Endodermal cell (in vitro differentiated cells): ENCODE measurements around the gene RPA4. TPM values are rescaled to one million over a fixed set of nuclear protein-coding genes. Genes with fewer than 3 reads are reported as not detected.

Source experiments
- DNase-seq: peaks from one replicate; pipeline ENCODE4 v3.0.0-alpha.2; 2017
- H3K27ac ChIP-seq: 2 replicates; pipeline ENCODE4 v1.5.1; 2013; ENCODE audit warnings: mild to moderate bottlenecking, low read depth, low read length, moderate library complexity
- H3K27me3 ChIP-seq: 2 replicates; pipeline ENCODE4 v1.6.1; 2013; ENCODE audit warnings: mild to moderate bottlenecking, low read length, moderate library complexity; ENCODE audit not compliant: insufficient read depth, control insufficient read depth, poor library complexity, severe bottlenecking
- H3K36me3 ChIP-seq: 2 replicates; pipeline ENCODE4 v1.7.0; 2013; ENCODE audit warnings: mild to moderate bottlenecking, low read length, moderate library complexity; ENCODE audit not compliant: control insufficient read depth, insufficient read depth
- H3K4me1 ChIP-seq: one replicate; pipeline ENCODE4 v1.7.0; 2013; ENCODE audit warnings: low read length; ENCODE audit not compliant: control insufficient read depth, insufficient read depth
- H3K4me3 ChIP-seq: 2 replicates; pipeline ENCODE4 v1.5.1; 2013; ENCODE audit warnings: mild to moderate bottlenecking, low read length, moderate library complexity
- H3K9ac ChIP-seq: 2 replicates; pipeline ENCODE4 v1.6.1; 2013; ENCODE audit warnings: mild to moderate bottlenecking, low read length, moderate library complexity; ENCODE audit not compliant: poor library complexity, severe bottlenecking; ENCODE audit errors: extremely low read depth
- H3K9me3 ChIP-seq: 2 replicates; pipeline ENCODE4 v1.6.1; 2013; ENCODE audit warnings: mild to moderate bottlenecking, low read length, moderate library complexity; ENCODE audit not compliant: control insufficient read depth
- H3K27ac Mint-ChIP-seq: 2 replicates; pipeline ENCODE4 v1.8.0; 2020; ENCODE audit warnings: mixed read lengths
- H3K27me3 Mint-ChIP-seq: 2 replicates; pipeline ENCODE4 v1.8.0; 2021; ENCODE audit warnings: mild to moderate bottlenecking, mixed read lengths; ENCODE audit not compliant: insufficient read depth
- H3K36me3 Mint-ChIP-seq: 2 replicates; pipeline ENCODE4 v1.8.0; 2020; ENCODE audit warnings: low read depth, mixed read lengths
- H3K4me1 Mint-ChIP-seq: 2 replicates; pipeline ENCODE4 v1.8.0; 2020; ENCODE audit warnings: mixed read lengths
- H3K4me3 Mint-ChIP-seq: 2 replicates; pipeline ENCODE4 v1.8.0; 2020; ENCODE audit warnings: mild to moderate bottlenecking, moderate library complexity, mixed read lengths
- H3K9me3 Mint-ChIP-seq: 2 replicates; pipeline ENCODE4 v1.8.0; 2020; ENCODE audit warnings: mild to moderate bottlenecking, mixed read lengths
- CTCF ChIP-seq: fragments of 200-600 bp; sonication (generic); conservative IDR thresholded peaks from 2 replicates; pipeline ENCODE4 v1.5.0; 2021; ENCODE audit warnings: antibody characterized with exemption, mild to moderate bottlenecking
- WGBS, 2 experiments: methylation state at CpG; one replicate each; pipeline versions ENCODE4 v1.1.5 to v1.1.7; 2013; ENCODE audit warnings: missing lambda C conversion rate in 2 of 2, mixed read lengths in 1 of 2; ENCODE audit not compliant: insufficient coverage in 1 of 2, insufficient read length in 1 of 2; 5-methylcytosine and 5-hydroxymethylcytosine counted together
- total RNA-seq, 2 donors: library from RNA; stranded (reverse); fragmentation: NEBNext Ultra II Directional in 1 of 2; extraction: Animal tissue kit (Norgen Biotek cat#: 25700) in 1 of 2; gene quantifications; 2 replicates in 1 of 2; 3 replicates in 1 of 2; pipeline ENCODE4 v1.2.1, GENCODE V29; 2021

RPA4 gene
- total RNA-seq, 2 donors from 2014 or later = 0.22 to 1.8 TPM

- H3K27ac ChIP-seq = no peak overlapping the region
- Mint-ChIP-seq H3K4me3 (no peak overlapping the region), H3K27ac (no peak overlapping the region), H3K27me3 (no peaks in the 10 kb centered on the region), H3K4me1 (no peaks in the 10 kb centered on the region), H3K36me3 (peaks cover 7% of the 10 kb centered on the region), H3K9me3 (no peaks in the 10 kb centered on the region)
- no peak for DNase-seq
- no peak overlapping the region for H3K9ac ChIP-seq
- H3K9me3 ChIP-seq = no peaks in the 10 kb centered on the region
- 100% methylated on average over 1 of the region's 2 CpGs; no CpG with 5 or more reads in 1 of the 2 experiments for WGBS, 2 experiments
- TF ChIP-seq CTCF = no peak
- H3K4me3 ChIP-seq = no peak overlapping the region
- H3K36me3 ChIP-seq = no peaks in the 10 kb centered on the region
- no peaks in the 10 kb centered on the region for H3K4me1 ChIP-seq
- H3K27me3 ChIP-seq = no peaks in the 10 kb centered on the region
These were observed 35.2 kb downstream of the RPA4 start for GRCh38 chrX:96918864-96919263.

GRCh38 chrX:96919672-96920071 lies 36.0 kb downstream of the RPA4 start:
- H3K4me3 Mint-ChIP-seq = no peak overlapping the region
- Histone ChIP-seq H3K27me3 (no peaks in the 10 kb centered on the region), H3K9ac (no peak overlapping the region), H3K4me3 (no peak overlapping the region), H3K9me3 (no peaks in the 10 kb centered on the region), H3K36me3 (no peaks in the 10 kb centered on the region), H3K27ac (no peak overlapping the region), H3K4me1 (no peaks in the 10 kb centered on the region)
- WGBS, 2 experiments = 95% methylated on average over 4 of the region's 4 CpGs; no CpG with 5 or more reads in 1 of the 2 experiments
- H3K36me3 Mint-ChIP-seq = peaks cover 7% of the 10 kb centered on the region
- H3K27me3 Mint-ChIP-seq = no peaks in the 10 kb centered on the region
- no peak for TF ChIP-seq CTCF
- no peak for DNase-seq
- H3K27ac Mint-ChIP-seq = no peak overlapping the region
- no peaks in the 10 kb centered on the region for H3K4me1 Mint-ChIP-seq
- H3K9me3 Mint-ChIP-seq = no peaks in the 10 kb centered on the region

DNA sequence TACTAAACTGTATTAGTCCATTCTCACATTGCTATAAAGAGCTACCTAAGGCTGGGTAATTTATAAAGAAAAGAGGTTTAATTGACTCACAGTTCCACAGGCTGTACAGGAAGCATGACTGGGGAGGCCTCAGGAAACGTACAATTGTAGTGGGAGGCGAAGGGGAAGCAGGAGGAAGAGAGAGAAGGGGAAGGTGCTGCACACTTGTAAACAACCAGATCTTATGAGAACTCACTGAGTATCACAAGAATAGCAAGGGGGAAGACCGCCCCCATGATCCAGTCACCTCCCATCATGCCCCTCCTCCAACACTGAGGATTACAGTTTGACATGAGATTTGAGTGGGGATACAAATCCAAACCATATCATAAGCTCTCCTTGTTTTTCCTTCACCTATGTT lies 40.9 kb downstream of the RPA4 start:
- Histone ChIP-seq H3K9me3 (no peaks in the 10 kb centered on the region), H3K9ac (no peak overlapping the region), H3K36me3 (no peaks in the 10 kb centered on the region), H3K27me3 (no peaks in the 10 kb centered on the region), H3K4me1 (no peaks in the 10 kb centered on the region), H3K27ac (no peak overlapping the region), H3K4me3 (no peak overlapping the region)
- H3K27me3 Mint-ChIP-seq = no peaks in the 10 kb centered on the region
- H3K9me3 Mint-ChIP-seq = no peaks in the 10 kb centered on the region
- peaks cover 2% of the 10 kb centered on the region for H3K36me3 Mint-ChIP-seq
- no peak overlapping the region for H3K4me3 Mint-ChIP-seq
- H3K4me1 Mint-ChIP-seq = no peaks in the 10 kb centered on the region
- no peak overlapping the region for H3K27ac Mint-ChIP-seq
- 90% methylated on average over 2 of the region's 3 CpGs; no CpG with 5 or more reads in 1 of the 2 experiments for WGBS, 2 experiments
- TF ChIP-seq CTCF = no peak
- DNase-seq = no peak
